K562 (cell line): Measurements from ENCODE around the gene KDM4C. TPM values are rescaled to one million over a fixed set of nuclear protein-coding genes. Genes with fewer than 3 reads are reported as not detected.
A peak's percentile ranks its signal among the peaks of the same experiment; 100 is the strongest.

Experiments used
- ATAC-seq: fragments of 200-7000 bp; cut with Tn5 transposase; 3 replicates; pipeline ENCODE4 v1.9.1; 2020; ENCODE audit warnings: moderate library complexity
- BruUV-seq: library from RNA; stranded (reverse); fragments of 400-500 nt; replicated peaks from 2 replicates; lab custom pipeline; 2021; lab: Mats Ljungman, UMichigan
- CTCF ChIA-PET: fragments of 300-600 bp; formaldehyde crosslinking; extraction: SDS; loops from one replicate; lab custom pipeline; 2021; ENCODE audit warnings: low intra/inter-chr PET ratio; lab: Yijun Ruan, JAX
- POLR2A ChIA-PET: fragments of 300-600, 350-650 bp; sonication (Branson Sonifier 250); formaldehyde crosslinking; extraction: SDS; loops from one replicate; lab custom pipeline; 2021; ENCODE audit warnings: antibody characterized with exemption, inconsistent platforms; lab: Yijun Ruan, JAX
- DNase-seq, 4 experiments: peaks; one replicate each; pipeline versions ENCODE4 v3.0.0 to v3.0.0-alpha.2; 2011 to 2018; ENCODE audit warnings: low spot score in 3 of 4, mixed read lengths in 3 of 4; ENCODE audit errors: extremely low read depth in 1 of 4
- FAIRE-seq: peaks from 2 replicates; lab custom pipeline; 2011; peaks lifted over from hg19 to GRCh38; lab: Jason Lieb, UNC
- H2AFZ ChIP-seq: 2 replicates; pipeline ENCODE4 v1.6.0; 2011; ENCODE audit warnings: low read depth, low read length, control low read depth, inconsistent platforms
- H3K27ac ChIP-seq: fragments of 200-600 bp; 3 replicates; pipeline ENCODE4 v1.8.0; 2011; ENCODE audit warnings: low read depth, mild to moderate bottlenecking, control low read depth, inconsistent platforms, low read length, moderate library complexity, mixed read lengths; ENCODE audit errors: extremely low read depth
- H3K27me3 ChIP-seq, 2 experiments: fragments of 300-600 bp in 1 of 2; 2 replicates in 1 of 2; 3 replicates in 1 of 2; pipeline versions ENCODE4 v1.6.0 to v1.8.0; 2011; ENCODE audit warnings: inconsistent platforms in 2 of 2, low read length in 2 of 2, mild to moderate bottlenecking in 1 of 2, mixed read lengths in 1 of 2, moderate library complexity in 1 of 2; ENCODE audit not compliant: control insufficient read depth in 2 of 2, insufficient read depth in 2 of 2
- H3K36me3 ChIP-seq: fragments of 300-600 bp; 3 replicates; pipeline ENCODE4 v1.8.0; 2011; ENCODE audit warnings: mild to moderate bottlenecking, low read length, inconsistent platforms; ENCODE audit not compliant: control insufficient read depth, insufficient read depth
- H3K4me1 ChIP-seq, 2 experiments: fragments of 200-600 bp in 1 of 2; replicated peaks in 1 of 2; 2 replicates in 1 of 2; 3 replicates in 1 of 2; pipeline versions ENCODE4 v1.5.1 to v1.8.0; 2011; ENCODE audit warnings: inconsistent platforms in 2 of 2, low read length in 2 of 2, mild to moderate bottlenecking in 1 of 2, mixed read lengths in 1 of 2, moderate library complexity in 1 of 2; ENCODE audit not compliant: control insufficient read depth in 2 of 2, insufficient read depth in 2 of 2
- H3K4me2 ChIP-seq: 2 replicates; pipeline ENCODE4 v1.6.1; 2011; ENCODE audit warnings: low read length, control low read depth, inconsistent platforms, mixed read lengths; ENCODE audit not compliant: insufficient read depth
- H3K4me3 ChIP-seq: fragments of 200-600 bp; sonication (generic), shearing (Covaris generic); 2 replicates; pipeline ENCODE4 v1.5.1; 2016; ENCODE audit warnings: control low read depth, inconsistent platforms
- H3K79me2 ChIP-seq: fragments of 200-600 bp; 3 replicates; pipeline ENCODE4 v1.8.0; 2011; ENCODE audit warnings: low read length, inconsistent platforms; ENCODE audit not compliant: control insufficient read depth, insufficient read depth
- H3K9ac ChIP-seq, 2 experiments: 2 replicates each; pipeline versions ENCODE4 v1.6.0 to v1.6.1; 2011; ENCODE audit warnings: low read depth in 2 of 2, low read length in 2 of 2, control low read depth in 1 of 2, inconsistent platforms in 1 of 2, mild to moderate bottlenecking in 1 of 2, mixed read lengths in 1 of 2; ENCODE audit not compliant: insufficient read depth in 1 of 2
- H3K9me1 ChIP-seq: one replicate; pipeline ENCODE4 v1.6.0; 2011; ENCODE audit warnings: inconsistent platforms, mild to moderate bottlenecking, low read length, moderate library complexity; ENCODE audit not compliant: control insufficient read depth, insufficient read depth
- H3K9me3 ChIP-seq: replicated peaks from 2 replicates; pipeline ENCODE4 v1.5.1; 2011; ENCODE audit warnings: low read depth, low read length, inconsistent platforms; ENCODE audit not compliant: control insufficient read depth, insufficient read depth
- H4K20me1 ChIP-seq: replicated peaks from 2 replicates; pipeline ENCODE4 v1.6.1; 2011; ENCODE audit warnings: low read length, inconsistent platforms, mixed read lengths; ENCODE audit not compliant: control insufficient read depth, insufficient read depth
- MAZ ChIP-seq, 2 experiments: fragments of 450-650 bp in 1 of 2; sonication (generic) in 1 of 2; formaldehyde crosslinking; IDR thresholded peaks in 1 of 2; conservative IDR thresholded peaks in 1 of 2; 2 replicates each; pipeline versions ENCODE4 v1.4.0 to v1.5.0; 2020; ENCODE audit warnings: mild to moderate bottlenecking in 1 of 2, missing genetic modification reagents in 1 of 2
- NFYB ChIP-seq: IDR thresholded peaks from 2 replicates; pipeline ENCODE4 v1.6.1; 2011; ENCODE audit warnings: mild to moderate bottlenecking, moderate library complexity; ENCODE audit not compliant: insufficient read length; ENCODE audit errors: extremely low read depth
- RBM22 ChIP-seq: fragments of 200-400 bp; formaldehyde crosslinking; IDR thresholded peaks from 2 replicates; pipeline ENCODE4 v1.6.1; 2018; ENCODE audit warnings: low read length, low read depth; ENCODE audit not compliant: poor library complexity, severe bottlenecking
- SIN3A ChIP-seq, 2 experiments: fragments of 150-350 bp in 1 of 2; IDR thresholded peaks; 2 replicates each; pipeline ENCODE4 v1.6.1; 2011 to 2016; ENCODE audit warnings: borderline replicate concordance in 2 of 2, low read depth in 2 of 2, low read length in 2 of 2, mild to moderate bottlenecking in 2 of 2, moderate library complexity in 2 of 2; ENCODE audit not compliant: control insufficient read depth in 1 of 2
- WGBS: fragments of 100-300 bp; shearing (Covaris generic); methylation state at CpG from one replicate; pipeline ENCODE4 v1.1.6; 2016; ENCODE audit warnings: low coverage, mixed read lengths; ENCODE audit not compliant: insufficient coverage; ENCODE audit errors: missing lambda C conversion rate; 5-methylcytosine and 5-hydroxymethylcytosine counted together
- in situ Hi-C: fragments of 300-500 bp; cut with MboI; formaldehyde crosslinking; loops from 4 replicates; pipeline ENCODE4 v1.15.0; 2018; ENCODE audit warnings: inconsistent platforms, mixed read lengths
- intact Hi-C: fragments of 100-400 bp; cut with micrococcal nuclease; formaldehyde crosslinking; loops from 2 replicates; pipeline ENCODE4 v1.14.2; 2022
- polyA plus RNA-seq, 8 experiments: library from polyadenylated mRNA; depleted of rRNA in 4 of 8; stranded (reverse) in 5 of 8; unstranded in 3 of 8; fragments of >200 nt; fragmentation: Nextera tagmentation in 2 of 8; fragmentation: Illumina TruSeq in 1 of 8; extraction: Ambion mirVana in 2 of 8; extraction: Trizol in 1 of 8; gene quantifications; 2 replicates each; pipeline versions ENCODE4 v1.2.1 to v1.2.3, GENCODE V29; 2011 to 2014; ENCODE audit warnings: inconsistent platforms in 1 of 8, missing spikeins in 1 of 8
- total RNA-seq, 7 experiments: library from RNA; depleted of rRNA in 6 of 7; stranded (reverse); fragments of >200 nt in 6 of 7; fragmentation: Illumina TruSeq in 2 of 7; extraction: Trizol in 2 of 7; gene quantifications; 2 replicates each; pipeline versions ENCODE4 v1.2.1 to v1.2.3, GENCODE V29; 2011 to 2021; ENCODE audit warnings: low replicate concordance in 1 of 7
- TF ChIP-seq, protein P1 (sequence below), 2 experiments: IDR thresholded peaks; 2 replicates each; pipeline ENCODE4 v1.6.1; 2012; ENCODE audit warnings: improper control_type of control experiment in 2 of 2, low read depth in 2 of 2, low read length in 2 of 2, borderline replicate concordance in 1 of 2
- TF ChIP-seq, protein P2 (sequence below): fragments of 200-800 bp; sonication (Bioruptor generic); IDR thresholded peaks from 2 replicates; pipeline ENCODE4 v1.6.1; 2017; ENCODE audit warnings: missing genetic modification characterization, missing compliant biosample characterization

The KDM4C gene
- total and polyA plus RNA-seq, 9 of the 15 experiments (the other 6 are each of a cell fraction or from before 2014, with no cell fraction given): 5.4 to 17.0 (median 12.6) TPM

DNA sequence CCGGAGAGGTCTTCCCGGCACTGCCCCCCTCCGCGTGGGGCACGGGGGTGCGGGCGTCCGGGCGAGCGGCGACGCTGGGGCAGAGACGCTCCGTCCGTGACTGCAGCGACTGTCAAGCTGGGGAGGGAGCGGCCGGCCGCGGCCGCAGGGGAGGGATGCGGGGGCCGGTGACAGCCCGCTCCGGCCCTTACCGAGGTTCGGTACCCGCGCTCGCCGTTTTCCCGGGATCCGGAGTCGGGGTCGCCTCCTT lies 400 bp downstream of the KDM4C start:
- Histone ChIP-seq H3K79me2 (peaks cover 47% of the 10 kb centered on the region), H3K4me3 (peak overlapping the region; percentile 84), H3K9ac (peak overlapping the region; percentile 85 to 95; a peak in 3 of 4 replicates), H4K20me1 (no peaks in the 10 kb centered on the region), H3K27ac (peak overlapping the region; percentile 91), H3K4me2 (peak overlapping the region; percentile 81), H3K9me1 (no peaks in the 10 kb centered on the region), H3K36me3 (no peaks in the 10 kb centered on the region), H3K27me3 (no peaks in the 10 kb centered on the region), H3K4me1 (peaks cover 0 to 15% of the 10 kb centered on the region in 2 experiments; a peak in 3 of 5 replicates), H3K9me3 (no peaks in the 10 kb centered on the region), H2AFZ (peak overlapping the region; percentile 86)
- POLR2A ChIA-PET: interaction anchor here (0.6 to 1.0 kb wide), 6 partner anchors 15 to 637 kb away, joined by 3 to 5 read pairs (median 4); no protein-coding TSS in a partner anchor
- BruUV-seq: no TSS peak
- CTCF ChIA-PET: no interaction called here
- WGBS: 0% methylated on average over 7 of the region's 35 CpGs
- ATAC-seq: peak; percentile 44
- DNase-seq: no peak
- in situ Hi-C loops: no loop called here
- FAIRE-seq: no peak
- intact Hi-C loops: loop anchor here (5.0 kb wide), 1 partner anchor 76 kb away; no protein-coding TSS in a partner anchor
- TF ChIP-seq SIN3A (IDR thresholded peaks at IDR 0.05; ENCODE audit: borderline replicate concordance in 2 of 2, control insufficient read depth in 1 of 2, low read depth in 2 of 2, low read length in 2 of 2) (peak in 1 of 2 experiments; percentile 8; a peak in 1 of 4 replicates), MAZ (CRISPR knock-in tag; conservative IDR thresholded peaks at IDR 0.05 in 1 of 2, IDR thresholded peaks at IDR 0.05 in 1 of 2) (0 out of 4 replicates have a peak, but pooled peaks of 1 of the 2 experiments have one; percentile 7), NFYB (no peak), RBM22 (peak; percentile 35)
- TF ChIP-seq, protein P1, sequence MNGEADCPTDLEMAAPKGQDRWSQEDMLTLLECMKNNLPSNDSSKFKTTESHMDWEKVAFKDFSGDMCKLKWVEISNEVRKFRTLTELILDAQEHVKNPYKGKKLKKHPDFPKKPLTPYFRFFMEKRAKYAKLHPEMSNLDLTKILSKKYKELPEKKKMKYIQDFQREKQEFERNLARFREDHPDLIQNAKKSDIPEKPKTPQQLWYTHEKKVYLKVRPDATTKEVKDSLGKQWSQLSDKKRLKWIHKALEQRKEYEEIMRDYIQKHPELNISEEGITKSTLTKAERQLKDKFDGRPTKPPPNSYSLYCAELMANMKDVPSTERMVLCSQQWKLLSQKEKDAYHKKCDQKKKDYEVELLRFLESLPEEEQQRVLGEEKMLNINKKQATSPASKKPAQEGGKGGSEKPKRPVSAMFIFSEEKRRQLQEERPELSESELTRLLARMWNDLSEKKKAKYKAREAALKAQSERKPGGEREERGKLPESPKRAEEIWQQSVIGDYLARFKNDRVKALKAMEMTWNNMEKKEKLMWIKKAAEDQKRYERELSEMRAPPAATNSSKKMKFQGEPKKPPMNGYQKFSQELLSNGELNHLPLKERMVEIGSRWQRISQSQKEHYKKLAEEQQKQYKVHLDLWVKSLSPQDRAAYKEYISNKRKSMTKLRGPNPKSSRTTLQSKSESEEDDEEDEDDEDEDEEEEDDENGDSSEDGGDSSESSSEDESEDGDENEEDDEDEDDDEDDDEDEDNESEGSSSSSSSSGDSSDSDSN (IDR thresholded peaks at IDR 0.05; ENCODE audit: borderline replicate concordance in 1 of 2, low read depth in 2 of 2, low read length in 2 of 2): 0 out of 4 replicates have a peak, but pooled peaks have one; percentile 29 to 38
- TF ChIP-seq, protein P2, sequence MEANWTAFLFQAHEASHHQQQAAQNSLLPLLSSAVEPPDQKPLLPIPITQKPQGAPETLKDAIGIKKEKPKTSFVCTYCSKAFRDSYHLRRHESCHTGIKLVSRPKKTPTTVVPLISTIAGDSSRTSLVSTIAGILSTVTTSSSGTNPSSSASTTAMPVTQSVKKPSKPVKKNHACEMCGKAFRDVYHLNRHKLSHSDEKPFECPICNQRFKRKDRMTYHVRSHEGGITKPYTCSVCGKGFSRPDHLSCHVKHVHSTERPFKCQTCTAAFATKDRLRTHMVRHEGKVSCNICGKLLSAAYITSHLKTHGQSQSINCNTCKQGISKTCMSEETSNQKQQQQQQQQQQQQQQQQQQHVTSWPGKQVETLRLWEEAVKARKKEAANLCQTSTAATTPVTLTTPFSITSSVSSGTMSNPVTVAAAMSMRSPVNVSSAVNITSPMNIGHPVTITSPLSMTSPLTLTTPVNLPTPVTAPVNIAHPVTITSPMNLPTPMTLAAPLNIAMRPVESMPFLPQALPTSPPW: peak; percentile 57; the same call in 1 of the 2 replicates
